A549 (cell line): ENCODE data around the gene CDR2. TPM values are rescaled to one million over a fixed set of nuclear protein-coding genes. Genes with fewer than 3 reads are reported as not detected.

ENCODE experiments used
- ATAC-seq, 2 experiments: fragments of 200-7000 bp in 1 of 2; fragments of >200 bp in 1 of 2; cut with Nextera tagmentation in 1 of 2; cut with Tn5 transposase in 1 of 2; 3 replicates each; pipeline versions ENCODE4 v1.8.0 to v1.9.1; 2018 to 2020; ENCODE audit warnings: mild to moderate bottlenecking in 1 of 2, moderate library complexity in 1 of 2
- CTCF ChIA-PET: fragments of 300-600 bp; sonication (Branson Sonifier 250); formaldehyde crosslinking; extraction: SDS; loops from one replicate; lab custom pipeline; 2021; ENCODE audit warnings: antibody characterized with exemption, inconsistent platforms; lab: Yijun Ruan, JAX
- POLR2A ChIA-PET: fragments of 350-600 bp; formaldehyde crosslinking; extraction: SDS; loops from one replicate; lab custom pipeline; 2021; ENCODE audit warnings: antibody characterized with exemption, inconsistent platforms; lab: Yijun Ruan, JAX
- DNase-seq, 2 experiments: peaks; one replicate each; pipeline versions ENCODE4 v3.0.0 to v3.0.0-alpha.2; 2011 to 2016; ENCODE audit warnings: low read depth in 1 of 2, low spot score in 1 of 2
- FAIRE-seq: peaks from 2 replicates; lab custom pipeline; 2011; peaks lifted over from hg19 to GRCh38; lab: Jason Lieb, UNC
- H3K27ac ChIP-seq, 2 experiments: fragments of >200 bp; sonication (Bioruptor Twin); formaldehyde crosslinking; 3 replicates each; pipeline ENCODE4 v1.5.1; 2016 to 2017
- H3K4me1 ChIP-seq: fragments of >200 bp; sonication (Bioruptor Twin); formaldehyde crosslinking; 3 replicates; pipeline ENCODE4 v1.6.1; 2016
- H3K4me2 ChIP-seq: fragments of >200 bp; sonication (Bioruptor Twin); formaldehyde crosslinking; 3 replicates; pipeline ENCODE4 v1.6.1; 2016
- H3K4me3 ChIP-seq: fragments of >200 bp; sonication (Bioruptor Twin); formaldehyde crosslinking; 3 replicates; pipeline ENCODE4 v1.5.1; 2016
- H3K9me3 ChIP-seq: fragments of >200 bp; sonication (Bioruptor Twin); formaldehyde crosslinking; 3 replicates; pipeline ENCODE4 v1.6.1; 2016
- CBX2 ChIP-seq: fragments of 200-600 bp; sonication (generic); IDR thresholded peaks from 2 replicates; pipeline ENCODE4 v1.6.1; 2016; ENCODE audit warnings: low read depth, mild to moderate bottlenecking, borderline replicate concordance
- CEBPB ChIP-seq, 2 experiments: fragments of >200 bp in 1 of 2; sonication (Bioruptor Twin) in 1 of 2; formaldehyde crosslinking in 1 of 2; IDR thresholded peaks; 2 replicates each; pipeline ENCODE4 v1.6.1; 2012 to 2016
- CHD2 ChIP-seq: fragments of 150-350 bp; IDR thresholded peaks from 2 replicates; pipeline ENCODE4 v1.6.1; 2014; ENCODE audit warnings: low read length; ENCODE audit not compliant: partially characterized antibody
- EHMT2 ChIP-seq: fragments of 200-600 bp; sonication (generic); IDR thresholded peaks from 2 replicates; pipeline ENCODE4 v1.6.1; 2016; ENCODE audit warnings: antibody characterized with exemption, low read depth, mild to moderate bottlenecking, moderate library complexity
- EP300 ChIP-seq, 2 experiments: fragments of >200 bp; sonication (Bioruptor Twin); formaldehyde crosslinking; IDR thresholded peaks; 2 replicates in 1 of 2; 3 replicates in 1 of 2; pipeline ENCODE4 v1.6.1; 2016 to 2017
- FOSB ChIP-seq: fragments of 250-450 bp; sonication (Bioruptor Pico); IDR thresholded peaks from 2 replicates; pipeline ENCODE4 v1.5.0; 2020; ENCODE audit warnings: mild to moderate bottlenecking, moderate library complexity
- FOSL2 ChIP-seq, 2 experiments: fragments of 450-650 bp in 1 of 2; fragments of >200 bp in 1 of 2; sonication (Bioruptor Twin) in 1 of 2; formaldehyde crosslinking; IDR thresholded peaks; 2 replicates each; pipeline versions ENCODE4 v1.5.0 to v1.6.1; 2016 to 2020; ENCODE audit warnings: mild to moderate bottlenecking in 1 of 2, moderate library complexity in 1 of 2
- HEYL ChIP-seq: fragments of 250-450 bp; sonication (Bioruptor Pico); IDR thresholded peaks from 2 replicates; pipeline ENCODE4 v1.8.0; 2021; ENCODE audit warnings: mild to moderate bottlenecking, moderate library complexity
- HOXA7 ChIP-seq: fragments of 250-450 bp; sonication (Bioruptor Pico); IDR thresholded peaks from 2 replicates; pipeline ENCODE4 v1.5.0; 2020; ENCODE audit warnings: mild to moderate bottlenecking, moderate library complexity
- HOXB5 ChIP-seq: fragments of 250-450 bp; sonication (Bioruptor Pico); IDR thresholded peaks from 2 replicates; pipeline ENCODE4 v1.5.0; 2020; ENCODE audit warnings: mild to moderate bottlenecking, moderate library complexity
- KDM5A ChIP-seq: fragments of 200-600 bp; sonication (generic); IDR thresholded peaks from 2 replicates; pipeline ENCODE4 v1.6.1; 2016; ENCODE audit warnings: antibody characterized with exemption, mild to moderate bottlenecking
- MAFK ChIP-seq: fragments of 450-650 bp; IDR thresholded peaks from 2 replicates; pipeline ENCODE4 v1.6.1; 2014; ENCODE audit not compliant: partially characterized antibody
- MYC ChIP-seq: IDR thresholded peaks from 2 replicates; pipeline ENCODE4 v1.6.1; 2012; ENCODE audit warnings: mild to moderate bottlenecking, inconsistent platforms, low read length, improper control_type of control experiment, borderline replicate concordance
- PHF8 ChIP-seq: fragments of 200-600 bp; sonication (generic); IDR thresholded peaks from 2 replicates; pipeline ENCODE4 v1.6.1; 2016; ENCODE audit warnings: low read depth, mild to moderate bottlenecking, antibody characterized with exemption, moderate library complexity, borderline replicate concordance
- POLR2A ChIP-seq: IDR thresholded peaks from 2 replicates; pipeline ENCODE4 v1.6.1; 2012; ENCODE audit warnings: mild to moderate bottlenecking, low read length
- POLR2AphosphoS2 ChIP-seq: conservative IDR thresholded peaks from 2 replicates; pipeline ENCODE4 v1.6.1; 2012; ENCODE audit warnings: low read length, improper control_type of control experiment, inconsistent platforms
- RAD21 ChIP-seq, 2 experiments: fragments of >200 bp in 1 of 2; sonication (Bioruptor Twin) in 1 of 2; formaldehyde crosslinking in 1 of 2; IDR thresholded peaks in 1 of 2; conservative IDR thresholded peaks in 1 of 2; 2 replicates in 1 of 2; 3 replicates in 1 of 2; pipeline ENCODE4 v1.6.1; 2012 to 2018; ENCODE audit warnings: inconsistent platforms in 1 of 2
- RFX5 ChIP-seq: fragments of 450-650 bp; IDR thresholded peaks from 2 replicates; pipeline ENCODE4 v1.7.1; 2014; ENCODE audit warnings: antibody characterized with exemption, mild to moderate bottlenecking, moderate library complexity
- SMC3 ChIP-seq: fragments of >200 bp; sonication (Bioruptor Twin); formaldehyde crosslinking; IDR thresholded peaks from 3 replicates; pipeline ENCODE4 v1.6.1; 2018; ENCODE audit warnings: inconsistent platforms
- SREBF2 ChIP-seq: fragments of 450-650 bp; IDR thresholded peaks from 2 replicates; pipeline ENCODE4 v1.6.1; 2014; ENCODE audit warnings: mild to moderate bottlenecking, moderate library complexity
- TFCP2L1 ChIP-seq: fragments of 250-450 bp; sonication (Bioruptor Pico); IDR thresholded peaks from 2 replicates; pipeline ENCODE4 v1.5.0; 2021; ENCODE audit warnings: mild to moderate bottlenecking
- ZC3H11A ChIP-seq: fragments of 450-650 bp; IDR thresholded peaks from 2 replicates; pipeline ENCODE4 v1.6.1; 2014; ENCODE audit warnings: antibody characterized with exemption, mild to moderate bottlenecking
- ZNF302 ChIP-seq: fragments of 250-450 bp; sonication (Bioruptor Pico); IDR thresholded peaks from 2 replicates; pipeline ENCODE4 v1.9.0; 2021; ENCODE audit warnings: inconsistent platforms, mild to moderate bottlenecking, moderate library complexity
- ZSCAN20 ChIP-seq: fragments of 250-450 bp; sonication (Bioruptor Pico); IDR thresholded peaks from 2 replicates; pipeline ENCODE4 v1.8.0; 2022; ENCODE audit warnings: mild to moderate bottlenecking, moderate library complexity
- WGBS: methylation state at CpG from one replicate; pipeline ENCODE4 v1.1.6; 2017; ENCODE audit errors: missing lambda C conversion rate; 5-methylcytosine and 5-hydroxymethylcytosine counted together
- polyA plus RNA-seq, 4 experiments: library from polyadenylated mRNA; depleted of rRNA in 3 of 4; stranded (reverse); fragments of >200 nt; fragmentation: RNase III in 1 of 4; extraction: RNeasy Plus Mini Kit Qiagen cat#74134 plus additional on column Dnase treatment in 1 of 4; gene quantifications; 2 replicates in 3 of 4; 3 replicates in 1 of 4; pipeline ENCODE4 v1.2.3, GENCODE V29; 2011 to 2017
- TF ChIP-seq, protein P1 (sequence below): fragments of 150-350 bp; IDR thresholded peaks from 2 replicates; pipeline ENCODE4 v1.6.1; 2014; ENCODE audit warnings: low read depth, mild to moderate bottlenecking, low read length
- TF ChIP-seq, protein P2 (sequence below): fragments of 450-650 bp; IDR thresholded peaks from 2 replicates; pipeline ENCODE4 v1.6.1; 2014; ENCODE audit warnings: antibody characterized with exemption
- TF ChIP-seq, protein P3 (sequence below): fragments of >200 bp; sonication (Bioruptor Twin); formaldehyde crosslinking; IDR thresholded peaks from 3 replicates; pipeline ENCODE4 v1.5.1; 2016
- TF ChIP-seq, protein P4 (sequence below): IDR thresholded peaks from 2 replicates; pipeline ENCODE4 v1.6.1; 2012
- TF ChIP-seq, protein P5 (sequence below): IDR thresholded peaks from 2 replicates; pipeline ENCODE4 v1.6.1; 2012; ENCODE audit warnings: low read depth, borderline replicate concordance
- TF ChIP-seq, protein P6 (sequence below): IDR thresholded peaks from 2 replicates; pipeline ENCODE4 v1.6.1; 2012

The CDR2 gene
- polyA plus RNA-seq, 2 of the 4 experiments (the other 2 are of a cell fraction): 29.3 to 44.3 TPM

DNA sequence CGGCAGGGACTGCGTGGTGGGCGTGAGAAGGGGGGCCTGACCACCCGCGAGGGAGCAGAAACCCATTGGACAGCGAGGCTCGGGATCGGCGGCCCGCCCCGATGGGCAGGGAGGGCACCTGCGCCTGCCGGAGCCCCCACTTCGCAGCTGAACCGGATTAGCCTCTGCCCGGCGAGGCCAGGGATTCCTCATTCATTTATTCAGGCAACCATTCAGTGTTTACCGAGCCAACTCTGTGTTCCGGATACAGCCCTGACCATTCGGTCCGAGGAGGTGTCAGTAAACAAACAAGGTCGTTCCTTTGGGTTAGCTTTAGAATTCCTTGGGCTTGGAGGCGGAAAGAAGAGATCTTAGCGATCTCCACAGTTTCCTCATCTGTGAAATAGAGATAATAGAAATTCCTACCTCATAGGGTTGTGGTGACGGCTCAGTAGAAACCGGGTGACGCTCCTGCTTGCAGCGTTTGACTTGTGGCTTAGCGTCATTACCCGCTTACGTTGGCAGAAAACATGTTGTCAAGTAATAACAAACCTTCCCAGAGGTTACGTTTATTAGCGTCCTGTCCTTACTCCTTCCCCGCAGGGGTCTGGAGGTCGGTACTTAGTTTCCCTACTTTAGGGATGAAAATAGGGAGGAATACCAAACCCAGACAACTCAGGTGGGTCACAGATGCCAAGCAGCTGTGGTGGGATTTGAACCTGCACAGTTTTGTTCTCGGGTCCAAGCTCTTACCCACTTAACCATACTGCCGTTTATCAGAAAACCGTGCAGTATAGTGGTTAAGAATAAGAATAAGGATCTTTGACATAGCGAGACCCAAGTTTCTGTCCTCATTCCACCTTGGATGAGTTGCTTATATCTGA is 76.3 kb downstream of the CDR2 start (continued):
- TF ChIP-seq FOSL2 (IDR thresholded peaks at IDR 0.05): no peak
- TF ChIP-seq FOSL2 (CRISPR knock-in tag; IDR thresholded peaks at IDR 0.05): no peak; the same call in 1 of the 2 replicates
- no peak for TF ChIP-seq CHD2
- TF ChIP-seq EHMT2: no peak
- TF ChIP-seq MAFK: peak; percentile 89
- 0 out of 3 replicates have a peak, but pooled peaks have one; percentile 8 for TF ChIP-seq SMC3

DNA sequence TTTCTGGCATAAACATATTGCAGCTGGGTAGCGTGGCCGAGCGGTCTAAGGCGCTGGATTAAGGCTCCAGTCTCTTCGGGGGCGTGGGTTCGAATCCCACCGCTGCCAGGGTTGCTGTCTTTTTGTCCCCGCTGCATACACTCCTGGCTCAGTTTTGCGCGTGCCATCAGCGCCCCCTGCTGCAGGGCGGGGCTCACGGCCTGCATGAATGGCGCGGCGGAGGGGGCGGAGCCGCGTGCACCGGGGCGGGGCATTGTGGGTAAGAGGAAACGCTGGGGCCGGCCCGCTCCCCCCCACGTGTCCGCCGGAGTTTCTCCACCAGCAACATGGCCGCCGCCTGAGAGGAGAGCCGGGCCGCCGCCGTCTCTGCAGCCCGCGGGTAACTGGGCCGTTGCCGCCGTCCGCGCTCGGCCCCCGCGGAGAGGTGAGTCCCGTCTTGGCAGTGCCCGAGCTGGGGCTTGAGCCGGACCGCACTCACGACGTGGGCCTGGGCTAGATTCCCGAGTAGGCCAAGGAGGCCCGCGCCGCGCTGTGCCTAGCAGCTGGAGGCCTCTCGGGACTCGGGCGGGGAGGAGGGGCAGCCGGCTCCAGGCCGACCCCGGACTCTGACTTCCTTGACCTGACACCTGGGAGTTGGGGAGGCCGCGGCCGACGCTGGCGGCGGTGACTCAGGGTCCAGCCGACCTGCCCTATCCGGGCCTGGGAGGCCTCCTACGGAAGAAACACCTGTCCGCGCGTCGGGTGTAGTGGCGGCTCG is 77.1 kb downstream of the CDR2 start, which contains the start of gene POLR3E:
Gene POLR3E, plus strand, starts transcription at position 296 of the 757 bp plus-strand sequence. CDS start 5,560 bp downstream, outside the sequence.
- peak within 1 kb of the TSS; percentile 94 to 98 for H3K27ac ChIP-seq
- H3K4me1 ChIP-seq: peaks cover 13% of the 10 kb centered on the region; the same call in 2 of the 3 replicates
- FAIRE-seq (no peak), DNase-seq (peak; percentile 93 to 98), ATAC-seq (peak; percentile 82 to 87)
- under 1% methylated on average over 19 of the region's 76 CpGs for WGBS
- H3K9me3 ChIP-seq: no peaks in the 10 kb centered on the region
- POLR2A ChIA-PET: interaction anchor here (0.6 to 1.5 kb wide), 3 partner anchors 13 to 106 kb away, joined by 3 to 6 read pairs (median 3); partner anchors contain the start of gene EEF2K
- CTCF ChIA-PET: interaction anchor here (1.0 to 16.3 kb wide), 12 partner anchors 8 to 97 kb away, joined by 3 to 320 read pairs (median 5); partner anchors contain the start of gene EEF2K
- peak within 1 kb of the TSS; percentile 73 for H3K4me2 ChIP-seq
- peak within 1 kb of the TSS; percentile 94 for H3K4me3 ChIP-seq
- TF ChIP-seq FOSL2 (IDR thresholded peaks at IDR 0.05) (no peak), FOSL2 (CRISPR knock-in tag; IDR thresholded peaks at IDR 0.05) (peak; percentile 39), RAD21 (conservative IDR thresholded peaks at IDR 0.05 in 1 of 2, IDR thresholded peaks at IDR 0.05 in 1 of 2) (peak; percentile 93 to 98), POLR2A (peak; percentile 44), CBX2 (no peak), SMC3 (peak; percentile 95), KDM5A (peak; percentile 78), ZC3H11A (no peak), POLR2AphosphoS2 (no peak), ZNF302 (CRISPR knock-in tag) (no peak), TFCP2L1 (CRISPR knock-in tag) (peak; percentile 87; the same call in 1 of the 2 replicates), HOXA7 (CRISPR knock-in tag) (no peak), RFX5 (peak; percentile 25; the same call in 1 of the 2 replicates), EP300 (IDR thresholded peaks at IDR 0.05) (no peak), HEYL (no peak), ZSCAN20 (CRISPR knock-in tag) (no peak), CEBPB (IDR thresholded peaks at IDR 0.05) (peak in 1 of 2 experiments; percentile 68; a peak in 2 of 4 replicates), SREBF2 (peak; percentile 92), FOSB (no peak), PHF8 (peak; percentile 96), MYC (peak; percentile 97; the same call in 1 of the 2 replicates), HOXB5 (no peak; the same call in 1 of the 2 replicates)
- TF ChIP-seq, protein P1, sequence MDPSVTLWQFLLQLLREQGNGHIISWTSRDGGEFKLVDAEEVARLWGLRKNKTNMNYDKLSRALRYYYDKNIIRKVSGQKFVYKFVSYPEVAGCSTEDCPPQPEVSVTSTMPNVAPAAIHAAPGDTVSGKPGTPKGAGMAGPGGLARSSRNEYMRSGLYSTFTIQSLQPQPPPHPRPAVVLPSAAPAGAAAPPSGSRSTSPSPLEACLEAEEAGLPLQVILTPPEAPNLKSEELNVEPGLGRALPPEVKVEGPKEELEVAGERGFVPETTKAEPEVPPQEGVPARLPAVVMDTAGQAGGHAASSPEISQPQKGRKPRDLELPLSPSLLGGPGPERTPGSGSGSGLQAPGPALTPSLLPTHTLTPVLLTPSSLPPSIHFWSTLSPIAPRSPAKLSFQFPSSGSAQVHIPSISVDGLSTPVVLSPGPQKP: no peak
- TF ChIP-seq, protein P2, sequence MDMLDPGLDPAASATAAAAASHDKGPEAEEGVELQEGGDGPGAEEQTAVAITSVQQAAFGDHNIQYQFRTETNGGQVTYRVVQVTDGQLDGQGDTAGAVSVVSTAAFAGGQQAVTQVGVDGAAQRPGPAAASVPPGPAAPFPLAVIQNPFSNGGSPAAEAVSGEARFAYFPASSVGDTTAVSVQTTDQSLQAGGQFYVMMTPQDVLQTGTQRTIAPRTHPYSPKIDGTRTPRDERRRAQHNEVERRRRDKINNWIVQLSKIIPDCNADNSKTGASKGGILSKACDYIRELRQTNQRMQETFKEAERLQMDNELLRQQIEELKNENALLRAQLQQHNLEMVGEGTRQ: peak; percentile 85
- TF ChIP-seq, protein P3, sequence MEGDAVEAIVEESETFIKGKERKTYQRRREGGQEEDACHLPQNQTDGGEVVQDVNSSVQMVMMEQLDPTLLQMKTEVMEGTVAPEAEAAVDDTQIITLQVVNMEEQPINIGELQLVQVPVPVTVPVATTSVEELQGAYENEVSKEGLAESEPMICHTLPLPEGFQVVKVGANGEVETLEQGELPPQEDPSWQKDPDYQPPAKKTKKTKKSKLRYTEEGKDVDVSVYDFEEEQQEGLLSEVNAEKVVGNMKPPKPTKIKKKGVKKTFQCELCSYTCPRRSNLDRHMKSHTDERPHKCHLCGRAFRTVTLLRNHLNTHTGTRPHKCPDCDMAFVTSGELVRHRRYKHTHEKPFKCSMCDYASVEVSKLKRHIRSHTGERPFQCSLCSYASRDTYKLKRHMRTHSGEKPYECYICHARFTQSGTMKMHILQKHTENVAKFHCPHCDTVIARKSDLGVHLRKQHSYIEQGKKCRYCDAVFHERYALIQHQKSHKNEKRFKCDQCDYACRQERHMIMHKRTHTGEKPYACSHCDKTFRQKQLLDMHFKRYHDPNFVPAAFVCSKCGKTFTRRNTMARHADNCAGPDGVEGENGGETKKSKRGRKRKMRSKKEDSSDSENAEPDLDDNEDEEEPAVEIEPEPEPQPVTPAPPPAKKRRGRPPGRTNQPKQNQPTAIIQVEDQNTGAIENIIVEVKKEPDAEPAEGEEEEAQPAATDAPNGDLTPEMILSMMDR: peak; percentile 88
- TF ChIP-seq, protein P4, sequence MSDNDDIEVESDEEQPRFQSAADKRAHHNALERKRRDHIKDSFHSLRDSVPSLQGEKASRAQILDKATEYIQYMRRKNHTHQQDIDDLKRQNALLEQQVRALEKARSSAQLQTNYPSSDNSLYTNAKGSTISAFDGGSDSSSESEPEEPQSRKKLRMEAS: peak; percentile 96
- TF ChIP-seq, protein P5, sequence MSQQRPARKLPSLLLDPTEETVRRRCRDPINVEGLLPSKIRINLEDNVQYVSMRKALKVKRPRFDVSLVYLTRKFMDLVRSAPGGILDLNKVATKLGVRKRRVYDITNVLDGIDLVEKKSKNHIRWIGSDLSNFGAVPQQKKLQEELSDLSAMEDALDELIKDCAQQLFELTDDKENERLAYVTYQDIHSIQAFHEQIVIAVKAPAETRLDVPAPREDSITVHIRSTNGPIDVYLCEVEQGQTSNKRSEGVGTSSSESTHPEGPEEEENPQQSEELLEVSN: 0 out of 2 replicates have a peak, but pooled peaks have one; percentile 55
- TF ChIP-seq, protein P6, sequence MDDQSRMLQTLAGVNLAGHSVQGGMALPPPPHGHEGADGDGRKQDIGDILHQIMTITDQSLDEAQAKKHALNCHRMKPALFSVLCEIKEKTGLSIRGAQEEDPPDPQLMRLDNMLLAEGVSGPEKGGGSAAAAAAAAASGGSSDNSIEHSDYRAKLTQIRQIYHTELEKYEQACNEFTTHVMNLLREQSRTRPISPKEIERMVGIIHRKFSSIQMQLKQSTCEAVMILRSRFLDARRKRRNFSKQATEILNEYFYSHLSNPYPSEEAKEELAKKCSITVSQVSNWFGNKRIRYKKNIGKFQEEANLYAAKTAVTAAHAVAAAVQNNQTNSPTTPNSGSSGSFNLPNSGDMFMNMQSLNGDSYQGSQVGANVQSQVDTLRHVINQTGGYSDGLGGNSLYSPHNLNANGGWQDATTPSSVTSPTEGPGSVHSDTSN: 0 out of 2 replicates have a peak, but pooled peaks have one; percentile 30
